Esophagus squamous epithelium (tissue), 4 donors: Measurements from ENCODE around the gene PCNT.

Source experiments
- POLR2A ChIP-seq, 4 donors: fragments of 450-650 bp; IDR thresholded peaks; one replicate each; pipeline ENCODE4 v1.6.1; 2017; ENCODE audit warnings: antibody characterized with exemption in 4 of 4, mild to moderate bottlenecking in 4 of 4, moderate library complexity in 3 of 4
- TF ChIP-seq, protein P1 (sequence below), 6 experiments: fragments of 450-650 bp in 4 of 6; fragments of 200-600 bp in 2 of 6; sonication (generic) in 2 of 6; IDR thresholded peaks; one replicate each; pipeline ENCODE4 v1.5.1; 2016 to 2019; ENCODE audit warnings: antibody characterized with exemption in 6 of 6, mild to moderate bottlenecking in 4 of 6, moderate library complexity in 4 of 6

DNA sequence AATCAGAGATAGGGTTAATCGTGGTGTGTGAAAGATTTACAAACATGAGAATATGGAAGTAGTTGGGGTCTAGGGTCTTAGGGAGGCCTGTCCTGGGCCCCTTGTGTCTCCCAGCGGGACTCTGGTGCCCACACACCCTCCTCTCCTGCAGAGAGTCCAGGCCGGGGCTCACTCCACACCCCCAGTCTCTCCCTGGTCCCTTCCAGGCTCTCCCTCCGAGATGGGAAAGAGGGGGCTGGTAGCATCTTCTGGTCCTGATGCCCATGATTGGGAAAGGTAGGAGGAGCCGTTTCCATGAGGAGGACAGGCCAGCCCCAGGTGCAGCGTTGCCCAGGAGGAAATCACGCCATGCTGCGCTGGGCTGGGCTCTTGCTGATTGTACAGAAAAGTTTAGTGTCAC lies 26.6 kb downstream of the PCNT start:
- TF ChIP-seq, protein P1, sequence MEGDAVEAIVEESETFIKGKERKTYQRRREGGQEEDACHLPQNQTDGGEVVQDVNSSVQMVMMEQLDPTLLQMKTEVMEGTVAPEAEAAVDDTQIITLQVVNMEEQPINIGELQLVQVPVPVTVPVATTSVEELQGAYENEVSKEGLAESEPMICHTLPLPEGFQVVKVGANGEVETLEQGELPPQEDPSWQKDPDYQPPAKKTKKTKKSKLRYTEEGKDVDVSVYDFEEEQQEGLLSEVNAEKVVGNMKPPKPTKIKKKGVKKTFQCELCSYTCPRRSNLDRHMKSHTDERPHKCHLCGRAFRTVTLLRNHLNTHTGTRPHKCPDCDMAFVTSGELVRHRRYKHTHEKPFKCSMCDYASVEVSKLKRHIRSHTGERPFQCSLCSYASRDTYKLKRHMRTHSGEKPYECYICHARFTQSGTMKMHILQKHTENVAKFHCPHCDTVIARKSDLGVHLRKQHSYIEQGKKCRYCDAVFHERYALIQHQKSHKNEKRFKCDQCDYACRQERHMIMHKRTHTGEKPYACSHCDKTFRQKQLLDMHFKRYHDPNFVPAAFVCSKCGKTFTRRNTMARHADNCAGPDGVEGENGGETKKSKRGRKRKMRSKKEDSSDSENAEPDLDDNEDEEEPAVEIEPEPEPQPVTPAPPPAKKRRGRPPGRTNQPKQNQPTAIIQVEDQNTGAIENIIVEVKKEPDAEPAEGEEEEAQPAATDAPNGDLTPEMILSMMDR (IDR thresholded peaks at IDR 0.05), result no peak
- TF ChIP-seq POLR2A (IDR thresholded peaks at IDR 0.05), result no peak
